GM19468 (cell line): Measurements from ENCODE around the gene PSMB5.
A peak's percentile ranks its signal among the peaks of the same experiment; 100 is the strongest.

Source experiments
- ATAC-seq: cut with Tn5 transposase; IDR thresholded peaks from one replicate; pipeline ENCODE4 v1.9.1; 2021; ENCODE audit warnings: mild to moderate bottlenecking, moderate library complexity, moderate number of reproducible peaks; ENCODE audit not compliant: unreplicated experiment; ENCODE audit errors: extremely low read depth

Gene PSMB5

GRCh38 chr14:23034498-23035302 lies at the start of gene PSMB5:
Gene PSMB5 (minus strand): TSS chr14:23034900. CDS start chr14:23034881, 19 bp downstream.
- ATAC-seq, result peak; percentile 86

GRCh38 chr14:23080474-23080873 lies 45.8 kb upstream of the PSMB5 start:
- no peak for ATAC-seq

GRCh38 chr14:23079716-23080115 lies 45.0 kb upstream of the PSMB5 start:
- ATAC-seq, result no peak

GRCh38 chr14:23078692-23079116 lies 44.0 kb upstream of the PSMB5 start:
- ATAC-seq, result no peak

GRCh38 chr14:23077962-23078361 lies 43.3 kb upstream of the PSMB5 start:
- no peak for ATAC-seq

GRCh38 chr14:23076785-23077408 lies 42.2 kb upstream of the PSMB5 start:
- no peak for ATAC-seq

- no peak for ATAC-seq
These were observed 40.2 kb upstream of the PSMB5 start for GRCh38 chr14:23074906-23075305.

GRCh38 chr14:23071921-23072539 lies 37.3 kb upstream of the PSMB5 start:
- ATAC-seq, result no peak

- no peak for ATAC-seq
These were observed 36.7 kb upstream of the PSMB5 start for GRCh38 chr14:23071244-23071920.

- ATAC-seq, result no peak
These were observed 35.8 kb upstream of the PSMB5 start for GRCh38 chr14:23070262-23071129.

- no peak for ATAC-seq
These were observed 34.7 kb upstream of the PSMB5 start for GRCh38 chr14:23069413-23069806.

GRCh38 chr14:23068789-23069412 lies 34.2 kb upstream of the PSMB5 start:
- ATAC-seq, result peak; percentile 77

- no peak for ATAC-seq
These were observed 33.4 kb upstream of the PSMB5 start for GRCh38 chr14:23067847-23068788.

- ATAC-seq, result no peak
These were observed 32.4 kb upstream of the PSMB5 start for GRCh38 chr14:23066855-23067744.

- ATAC-seq, result no peak
These were observed 31.7 kb upstream of the PSMB5 start for GRCh38 chr14:23066368-23066767.

- no peak for ATAC-seq
These were observed 28.9 kb upstream of the PSMB5 start for GRCh38 chr14:23063601-23064000.

GRCh38 chr14:23062002-23062401 lies 27.3 kb upstream of the PSMB5 start:
- no peak for ATAC-seq
